KMS-11 (cell line): ENCODE results near the gene NPFFR1.

ENCODE experiments used
- H2AFZ ChIP-seq: fragments of 200-600 bp; sonication (generic); 2 replicates; pipeline ENCODE4 v1.6.1; 2016; ENCODE audit warnings: antibody characterized with exemption, mixed run types, low read depth
- H3K27ac ChIP-seq: fragments of 200-600 bp; sonication (generic); 2 replicates; pipeline ENCODE4 v1.6.1; 2016; ENCODE audit warnings: mild to moderate bottlenecking, mixed run types
- H3K27me3 ChIP-seq: fragments of 200-600 bp; sonication (generic); 2 replicates; pipeline ENCODE4 v1.6.1; 2017; ENCODE audit warnings: mild to moderate bottlenecking, low read depth, mixed run types, moderate library complexity; ENCODE audit not compliant: insufficient read depth
- H3K36me3 ChIP-seq: fragments of 200-600 bp; sonication (generic); 2 replicates; pipeline ENCODE4 v1.6.1; 2017; ENCODE audit warnings: mild to moderate bottlenecking, mixed run types; ENCODE audit not compliant: insufficient read depth
- H3K4me1 ChIP-seq: fragments of 200-600 bp; sonication (generic); 2 replicates; pipeline ENCODE4 v1.6.1; 2016; ENCODE audit warnings: mild to moderate bottlenecking, low read depth, mixed run types; ENCODE audit not compliant: poor library complexity, severe bottlenecking
- H3K4me2 ChIP-seq: fragments of 200-600 bp; sonication (generic); 2 replicates; pipeline ENCODE4 v1.7.0; 2016; ENCODE audit warnings: mild to moderate bottlenecking, mixed run types
- H3K4me3 ChIP-seq: fragments of 200-600 bp; sonication (generic); IDR thresholded peaks from 2 replicates; pipeline ENCODE4 v1.6.1; 2017; ENCODE audit warnings: low read depth, low read length, mixed read lengths; ENCODE audit not compliant: insufficient read depth
- H3K79me2 ChIP-seq: fragments of 200-600 bp; sonication (generic); 2 replicates; pipeline ENCODE4 v1.6.1; 2016; ENCODE audit warnings: low read depth, mixed run types; ENCODE audit not compliant: insufficient read depth
- H3K9ac ChIP-seq: fragments of 200-600 bp; sonication (generic); 2 replicates; pipeline ENCODE4 v1.6.1; 2016; ENCODE audit warnings: mild to moderate bottlenecking, mixed run types
- H4K20me1 ChIP-seq: fragments of 200-600 bp; sonication (generic); 2 replicates; pipeline ENCODE4 v1.6.1; 2016; ENCODE audit warnings: mild to moderate bottlenecking, mixed run types; ENCODE audit not compliant: insufficient read depth
- CTCF ChIP-seq: fragments of 200-600 bp; sonication (generic); conservative IDR thresholded peaks from 2 replicates; pipeline ENCODE4 v1.6.1; 2017; ENCODE audit warnings: low read depth, mild to moderate bottlenecking, antibody characterized with exemption, low read length, moderate library complexity, mixed read lengths

Gene NPFFR1

GRCh38 chr10:70267161-70267933 is 16.5 kb downstream of the NPFFR1 start:
- Histone ChIP-seq H3K27ac (no peak overlapping the region), H3K9ac (no peak overlapping the region), H3K36me3 (no peaks in the 10 kb centered on the region), H3K27me3 (no peaks in the 10 kb centered on the region), H3K4me3 (no peak overlapping the region), H3K79me2 (no peaks in the 10 kb centered on the region), H3K4me2 (no peak overlapping the region), H3K4me1 (peaks cover 25% of the 10 kb centered on the region), H4K20me1 (no peaks in the 10 kb centered on the region), H2AFZ (no peak overlapping the region)
- 0 out of 2 replicates have a peak, but pooled peaks have one; percentile 14 for TF ChIP-seq CTCF

- no peaks in the 10 kb centered on the region for H4K20me1 ChIP-seq
- H3K27ac ChIP-seq, result no peak overlapping the region
- no peaks in the 10 kb centered on the region for H3K36me3 ChIP-seq
- no peak overlapping the region for H3K4me2 ChIP-seq
- H3K27me3 ChIP-seq, result no peaks in the 10 kb centered on the region
- no peak overlapping the region for H2AFZ ChIP-seq
- no peak overlapping the region for H3K4me3 ChIP-seq
- no peak overlapping the region for H3K9ac ChIP-seq
- H3K4me1 ChIP-seq, result peaks cover 22% of the 10 kb centered on the region
- TF ChIP-seq CTCF, result no peak
- no peaks in the 10 kb centered on the region for H3K79me2 ChIP-seq
Observed at GRCh38 chr10:70266701-70267100, 17.1 kb downstream of the NPFFR1 start.

GRCh38 chr10:70266056-70266455 is 17.7 kb downstream of the NPFFR1 start:
- H3K4me1 ChIP-seq, result peaks cover 16% of the 10 kb centered on the region
- no peak for TF ChIP-seq CTCF
- no peak overlapping the region for H3K4me2 ChIP-seq
- no peaks in the 10 kb centered on the region for H3K27me3 ChIP-seq
- H3K36me3 ChIP-seq, result no peaks in the 10 kb centered on the region
- H3K79me2 ChIP-seq, result no peaks in the 10 kb centered on the region
- H3K9ac ChIP-seq, result no peak overlapping the region
- no peak overlapping the region for H3K27ac ChIP-seq
- H3K4me3 ChIP-seq, result no peak overlapping the region
- H2AFZ ChIP-seq, result no peak overlapping the region
- H4K20me1 ChIP-seq, result no peaks in the 10 kb centered on the region

- H2AFZ ChIP-seq, result no peak overlapping the region
- H3K9ac ChIP-seq, result no peak overlapping the region
- H3K36me3 ChIP-seq, result no peaks in the 10 kb centered on the region
- H3K79me2 ChIP-seq, result no peaks in the 10 kb centered on the region
- H3K27me3 ChIP-seq, result no peaks in the 10 kb centered on the region
- H3K4me1 ChIP-seq, result peaks cover 7% of the 10 kb centered on the region
- no peaks in the 10 kb centered on the region for H4K20me1 ChIP-seq
- no peak overlapping the region for H3K27ac ChIP-seq
- TF ChIP-seq CTCF, result no peak; the same call in 1 of the 2 replicates
- no peak overlapping the region for H3K4me3 ChIP-seq
- no peak overlapping the region for H3K4me2 ChIP-seq
Observed at GRCh38 chr10:70265032-70265689, 18.6 kb downstream of the NPFFR1 start.
